Hematopoietic multipotent progenitor cell treated with erythropoietin and hydrocortisone succinate and interleukin-3 and kit ligand, for 15 days (in vitro differentiated cells): Measurements from ENCODE around the gene PRRT4.

ENCODE experiments used
- DNase-seq: peaks from one replicate; pipeline ENCODE4 v3.0.0-alpha.2; 2015; ENCODE audit warnings: low spot score

PRRT4 gene

GRCh38 chr7:128394904-128395496, 33.5 kb upstream of the PRRT4 start:
- no peak for DNase-seq

GRCh38 chr7:128393526-128394330, 32.2 kb upstream of the PRRT4 start:
- no peak for DNase-seq

DNA sequence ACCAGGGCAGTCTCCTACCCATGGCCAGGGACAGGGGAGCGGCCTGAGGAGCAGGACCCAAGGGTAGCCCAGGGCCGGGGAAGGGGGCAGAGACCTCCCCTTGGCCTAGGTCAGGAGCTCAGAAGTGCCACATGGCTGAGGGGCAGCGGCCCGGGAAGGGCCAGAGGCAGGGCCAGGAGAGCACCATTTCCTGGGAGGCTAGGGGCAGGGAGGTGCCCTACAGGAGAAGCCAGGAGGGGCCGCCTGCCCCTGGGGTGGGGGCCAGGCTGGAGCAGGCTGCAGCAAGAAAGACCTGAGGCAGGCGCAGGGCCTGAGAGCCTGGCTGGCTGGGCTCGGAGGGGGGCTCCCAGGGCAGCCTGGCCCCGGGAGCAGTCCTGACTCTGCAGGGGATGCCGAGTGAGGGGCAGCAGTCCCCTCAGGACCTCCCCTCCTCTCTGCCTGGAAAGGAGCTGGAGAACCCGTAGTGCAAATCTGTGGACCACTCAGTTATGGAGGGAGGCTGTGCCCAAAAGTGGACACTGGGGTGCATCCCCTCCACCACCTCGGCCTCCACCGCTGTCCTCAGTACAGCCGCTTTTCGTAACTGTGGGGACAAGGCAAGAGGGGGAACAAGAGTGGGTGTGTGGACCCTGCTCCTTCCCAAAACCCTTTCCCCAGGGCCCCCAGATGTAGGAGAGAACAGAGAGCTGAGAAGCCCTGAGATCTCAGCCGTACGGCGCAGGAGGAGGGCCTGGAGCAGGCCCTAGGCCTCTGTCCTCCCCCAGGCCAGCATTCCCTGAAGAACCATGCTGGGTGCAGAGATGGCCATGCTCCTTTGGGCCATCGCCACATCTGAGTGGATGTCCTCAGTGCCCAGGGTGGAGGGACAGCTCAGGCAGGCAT, 31.2 kb upstream of the PRRT4 start:
- DNase-seq, result no peak

- DNase-seq, result no peak
Observed at GRCh38 chr7:128391805-128392204, 30.3 kb upstream of the PRRT4 start.

GRCh38 chr7:128390871-128391565, 29.5 kb upstream of the PRRT4 start:
- DNase-seq, result no peak

GRCh38 chr7:128389618-128390329, 28.3 kb upstream of the PRRT4 start:
- DNase-seq, result no peak

GRCh38 chr7:128389085-128389617, 27.7 kb upstream of the PRRT4 start:
- DNase-seq, result no peak

DNA sequence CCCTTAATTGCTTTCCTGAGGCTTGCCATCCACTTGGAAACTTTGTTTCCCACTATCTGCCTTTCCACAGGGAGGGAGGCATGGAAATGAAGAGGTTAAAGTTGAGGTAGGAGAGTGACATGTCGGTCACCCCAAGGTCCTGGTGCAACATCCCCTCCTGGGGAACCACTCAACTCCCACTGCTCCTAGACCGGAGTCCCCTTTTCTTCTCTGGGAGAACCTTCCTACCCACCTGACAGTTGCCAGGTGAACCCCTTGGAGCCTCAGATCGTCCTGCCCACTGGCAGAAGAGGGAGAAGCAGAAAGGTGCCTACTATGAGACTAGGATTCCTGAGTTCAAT, 26.6 kb upstream of the PRRT4 start:
- DNase-seq, result no peak

GRCh38 chr7:128387216-128388144, 26.0 kb upstream of the PRRT4 start:
- peak; percentile 45 for DNase-seq

DNA sequence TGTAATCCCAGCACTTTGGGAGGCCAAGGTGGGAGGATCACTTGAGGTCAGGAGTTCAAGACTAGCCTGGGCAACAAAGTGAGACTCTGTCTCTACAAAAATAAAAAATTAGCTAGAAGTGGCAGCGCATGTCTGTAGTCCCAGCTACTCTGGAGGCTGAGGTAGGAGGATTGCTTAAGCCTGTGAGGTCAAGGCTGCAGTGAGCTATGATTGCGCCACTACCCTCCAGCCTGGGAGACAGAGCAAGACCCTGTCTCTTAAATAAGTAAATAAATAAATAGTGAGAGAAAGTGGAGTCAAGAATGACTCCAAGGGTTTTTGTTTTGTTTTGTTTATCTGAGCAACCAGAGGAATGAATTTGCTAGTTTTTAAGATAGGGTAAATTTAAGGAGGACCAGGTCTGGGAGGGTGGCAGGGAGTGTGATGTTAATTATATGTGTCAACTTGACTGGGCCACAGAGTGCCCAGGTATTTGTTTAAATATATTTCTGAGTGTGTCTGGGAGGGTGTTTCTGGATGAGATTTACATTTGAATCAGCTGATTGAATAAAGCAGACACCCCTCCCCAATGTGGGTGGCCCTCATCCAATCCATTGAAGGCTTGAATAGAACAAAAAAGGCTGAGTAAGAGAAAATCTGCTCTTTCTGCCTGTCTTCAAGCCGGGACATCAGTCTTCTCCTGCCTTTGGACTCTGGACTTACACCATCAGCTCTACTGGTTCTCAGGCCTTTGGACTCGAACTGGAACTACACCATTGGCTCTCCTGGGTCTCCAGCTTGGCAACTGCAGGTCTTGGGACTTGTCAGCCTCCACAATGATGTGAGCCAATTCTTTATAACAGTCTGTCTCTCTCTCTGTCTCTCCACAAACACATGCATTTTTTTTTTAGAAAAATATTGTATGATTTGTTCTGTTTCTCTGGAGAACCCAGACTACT, 24.8 kb upstream of the PRRT4 start:
- DNase-seq, result no peak

- no peak for DNase-seq
Observed at GRCh38 chr7:128384726-128385125, 23.2 kb upstream of the PRRT4 start.

GRCh38 chr7:128383776-128384175, 22.3 kb upstream of the PRRT4 start:
- DNase-seq, result no peak

- peak; percentile 27 for DNase-seq
Observed at GRCh38 chr7:128381161-128381821, 19.8 kb upstream of the PRRT4 start.

DNA sequence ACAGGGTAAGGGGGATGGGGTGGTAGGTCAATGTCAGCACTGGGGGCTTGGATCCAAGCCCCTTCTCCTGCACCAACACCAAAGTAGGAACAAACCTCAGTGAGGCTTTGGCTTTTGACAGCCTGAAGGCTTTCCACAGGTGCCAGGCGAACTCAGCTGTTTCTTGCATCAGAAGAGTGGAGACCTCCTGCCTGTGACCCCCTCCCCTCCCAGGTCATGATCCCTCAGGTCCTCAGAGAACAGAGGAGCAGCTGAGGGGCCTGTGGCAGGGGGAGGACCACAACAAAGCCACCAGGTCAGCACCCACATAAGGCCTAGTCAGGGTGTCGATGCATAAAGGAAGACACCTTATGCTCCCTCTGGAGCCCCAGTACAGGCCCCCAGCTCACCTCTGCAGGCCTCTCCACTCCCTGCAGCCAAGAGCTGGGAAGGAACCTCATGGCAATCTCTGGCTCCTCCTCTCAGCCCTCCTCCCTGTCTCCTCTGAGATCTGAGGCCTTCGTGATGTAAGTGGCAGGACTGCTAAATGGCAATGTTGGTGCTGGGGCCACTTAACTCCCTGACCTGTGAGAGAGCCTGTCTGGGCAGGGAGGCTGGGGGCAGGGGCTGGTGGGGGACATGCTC, 19.1 kb upstream of the PRRT4 start:
- no peak for DNase-seq

GRCh38 chr7:128379900-128380479, 18.5 kb upstream of the PRRT4 start:
- no peak for DNase-seq

- DNase-seq, result no peak
Observed at GRCh38 chr7:128378637-128379036, 17.1 kb upstream of the PRRT4 start.

DNA sequence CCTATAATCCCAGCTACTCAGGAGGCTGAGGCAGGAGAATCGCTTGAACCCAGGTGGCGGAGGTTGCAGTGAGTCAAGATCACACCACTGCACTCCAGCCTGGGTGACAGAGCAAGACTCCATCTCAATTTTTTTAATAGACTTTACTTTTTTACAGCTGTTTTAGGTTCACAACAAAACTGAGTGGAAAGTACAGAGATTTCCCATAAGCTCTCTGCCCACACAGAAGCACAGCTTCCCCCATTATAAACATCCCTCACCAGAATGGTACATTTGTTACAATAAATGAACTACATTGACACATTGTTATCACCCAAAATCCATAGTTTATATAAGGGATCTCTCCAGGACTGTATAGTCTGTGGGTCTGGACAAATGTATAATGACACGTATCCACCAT, 14.6 kb upstream of the PRRT4 start:
- DNase-seq, result no peak

DNA sequence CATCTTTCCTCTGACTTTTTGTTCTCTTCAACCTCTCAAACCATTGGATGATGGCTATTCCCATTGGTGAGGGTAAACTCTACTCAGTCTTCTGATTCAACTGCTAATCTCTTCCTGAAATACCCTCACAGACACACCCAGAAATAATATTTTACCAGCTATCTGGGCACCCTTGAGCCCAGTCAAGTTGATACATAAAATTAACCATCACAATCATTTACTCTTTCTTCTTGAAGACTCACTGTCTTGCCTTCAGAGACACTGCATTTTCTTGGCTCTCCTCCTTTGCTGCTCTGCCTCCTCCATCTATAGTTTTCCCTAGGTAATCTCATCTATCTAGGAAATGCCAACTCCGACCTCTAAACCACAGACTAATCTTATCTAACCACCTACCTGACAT, 12.6 kb upstream of the PRRT4 start:
- DNase-seq, result no peak
